ENCODE data around the gene LRP10. TPM values are rescaled to one million over a fixed set of nuclear protein-coding genes. Genes with fewer than 3 reads are reported as not detected.
"Not testable (repeated sequence)": the region's sequence is repeated elsewhere in the genome, so short reads cannot be mapped to it uniquely, and the experiment has no call there.

Gene LRP10
- total RNA-seq, 1 donor from 2014 or later: 59.9 TPM

DNA sequence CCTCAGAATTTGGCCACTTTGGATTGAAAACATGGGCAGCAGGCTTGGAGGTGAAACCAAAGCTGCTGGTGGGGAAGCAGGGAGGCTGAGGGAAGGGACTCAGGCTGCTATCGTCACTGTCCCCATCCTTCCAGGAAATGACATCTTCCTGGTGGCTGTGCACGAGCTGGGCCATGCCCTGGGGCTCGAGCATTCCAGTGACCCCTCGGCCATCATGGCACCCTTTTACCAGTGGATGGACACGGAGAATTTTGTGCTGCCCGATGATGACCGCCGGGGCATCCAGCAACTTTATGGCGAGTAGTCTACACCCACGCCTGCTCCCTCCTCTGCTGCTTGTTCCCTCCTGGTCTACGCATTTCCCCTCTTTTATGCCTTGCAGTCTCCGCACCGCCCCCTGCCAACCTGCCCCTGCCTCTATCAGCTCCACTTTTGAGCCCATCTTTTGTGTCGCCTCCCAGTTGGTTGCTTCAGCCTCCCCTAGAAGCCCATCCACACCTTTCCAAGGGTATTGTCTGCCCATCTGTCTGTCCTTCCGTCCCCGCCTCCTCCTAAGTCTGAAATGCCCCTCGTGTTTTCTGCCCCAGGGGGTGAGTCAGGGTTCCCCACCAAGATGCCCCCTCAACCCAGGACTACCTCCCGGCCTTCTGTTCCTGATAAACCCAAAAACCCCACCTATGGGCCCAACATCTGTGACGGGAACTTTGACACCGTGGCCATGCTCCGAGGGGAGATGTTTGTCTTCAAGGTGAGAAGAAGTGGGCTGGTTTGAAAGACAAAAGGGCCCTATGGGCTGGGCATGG is 28.2 kb upstream of the LRP10 start:
- no peak for DNase-seq (ENCODE audit: low read depth, low spot score)

DNA sequence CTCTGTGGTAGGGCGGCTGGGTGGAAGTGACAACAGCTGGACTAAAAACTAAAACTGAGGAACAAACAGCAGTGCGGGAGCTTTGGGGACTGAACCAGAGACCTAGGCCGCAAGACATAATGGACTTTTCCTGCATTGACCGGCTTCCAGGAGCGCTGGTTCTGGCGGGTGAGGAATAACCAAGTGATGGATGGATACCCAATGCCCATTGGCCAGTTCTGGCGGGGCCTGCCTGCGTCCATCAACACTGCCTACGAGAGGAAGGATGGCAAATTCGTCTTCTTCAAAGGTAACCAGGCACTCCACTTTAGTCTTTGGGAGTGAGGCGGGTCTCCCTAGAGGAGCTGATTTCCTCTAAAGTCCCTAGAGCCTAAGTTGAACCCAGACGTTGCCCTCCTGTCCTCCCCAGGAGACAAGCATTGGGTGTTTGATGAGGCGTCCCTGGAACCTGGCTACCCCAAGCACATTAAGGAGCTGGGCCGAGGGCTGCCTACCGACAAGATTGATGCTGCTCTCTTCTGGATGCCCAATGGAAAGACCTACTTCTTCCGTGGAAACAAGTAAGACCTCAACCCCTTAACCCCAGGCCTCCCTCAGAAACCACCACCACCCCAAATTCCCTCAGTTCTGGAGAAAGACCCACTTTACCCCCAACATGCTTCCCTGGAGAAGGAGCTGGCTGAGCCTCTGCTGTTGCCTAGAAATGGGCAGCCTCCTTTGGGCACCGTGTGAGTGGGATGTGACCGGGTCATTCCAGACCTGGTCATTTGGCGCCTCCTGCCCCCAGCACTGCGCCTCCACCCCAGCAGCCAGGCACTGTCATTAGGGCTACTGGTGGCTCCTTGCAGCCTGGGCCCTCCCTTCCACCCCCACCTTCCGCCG is 27.1 kb upstream of the LRP10 start:
- no peak for DNase-seq (ENCODE audit: low read depth, low spot score)

DNA sequence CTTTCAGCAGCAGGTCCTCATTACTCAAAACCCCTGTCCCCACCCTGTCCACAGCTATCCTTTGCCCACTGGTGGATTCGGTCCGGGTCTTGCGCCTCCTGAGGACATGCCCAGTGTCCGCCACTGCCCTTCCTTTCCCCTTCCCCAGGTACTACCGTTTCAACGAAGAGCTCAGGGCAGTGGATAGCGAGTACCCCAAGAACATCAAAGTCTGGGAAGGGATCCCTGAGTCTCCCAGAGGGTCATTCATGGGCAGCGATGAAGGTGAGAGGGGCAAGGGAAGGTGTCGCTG is 26.5 kb upstream of the LRP10 start:
- DNase-seq (ENCODE audit: low read depth, low spot score): no peak

- no peak for DNase-seq (ENCODE audit: low read depth, low spot score)
These were observed 25.5 kb upstream of the LRP10 start for GRCh38 chr14:22845821-22846625.

DNA sequence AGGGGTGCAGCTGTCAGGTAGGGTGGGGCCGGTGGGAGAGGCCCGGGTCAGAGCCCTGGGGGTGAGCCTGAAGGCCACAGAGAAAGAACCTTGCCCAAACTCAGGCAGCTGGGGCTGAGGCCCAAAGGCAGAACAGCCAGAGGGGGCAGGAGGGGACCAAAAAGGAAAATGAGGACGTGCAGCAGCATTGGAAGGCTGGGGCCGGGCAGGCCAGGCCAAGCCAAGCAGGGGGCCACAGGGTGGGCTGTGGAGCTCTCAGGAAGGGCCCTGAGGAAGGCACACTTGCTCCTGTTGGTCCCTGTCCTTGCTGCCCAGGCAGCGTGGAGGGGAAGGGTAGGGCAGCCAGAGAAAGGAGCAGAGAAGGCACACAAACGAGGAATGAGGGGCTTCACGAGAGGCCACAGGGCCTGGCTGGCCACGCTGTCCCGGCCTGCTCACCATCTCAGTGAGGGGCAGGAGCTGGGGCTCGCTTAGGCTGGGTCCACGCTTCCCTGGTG is 24.7 kb upstream of the LRP10 start:
- DNase-seq (ENCODE audit: low read depth, low spot score): no peak

DNA sequence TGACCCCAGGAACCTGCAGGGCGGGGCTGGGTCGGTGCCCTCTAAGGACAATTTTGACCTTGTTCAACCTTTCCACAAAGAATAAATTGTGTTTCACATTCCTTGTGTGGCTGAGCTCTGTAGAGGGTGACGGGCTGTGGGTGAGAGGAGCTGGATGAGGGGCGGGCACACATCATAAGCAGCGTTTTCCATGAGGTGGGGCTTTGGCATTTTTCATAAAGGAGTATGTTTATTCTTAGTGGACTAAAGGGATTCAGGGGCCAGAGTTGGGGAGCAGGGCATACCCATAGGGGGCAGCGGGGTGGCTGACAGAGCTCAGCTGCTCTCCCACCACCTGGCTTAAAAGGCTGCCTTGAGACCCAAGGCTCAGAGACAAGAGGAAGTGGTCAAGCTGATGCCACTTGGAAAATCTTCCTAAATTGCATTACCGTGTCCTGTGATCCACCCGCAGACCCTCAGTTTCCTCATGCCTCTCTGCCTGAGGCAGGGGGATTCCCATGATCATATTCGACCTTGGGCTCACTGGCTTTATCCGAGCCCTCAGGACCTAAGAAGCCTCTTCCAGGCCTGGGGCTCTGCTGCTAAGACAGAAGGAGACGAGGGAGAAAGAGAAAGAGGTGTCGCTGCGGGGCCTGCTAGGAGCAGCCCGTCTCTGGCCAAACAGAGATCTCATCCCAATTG is 23.7 kb upstream of the LRP10 start:
- DNase-seq (ENCODE audit: low read depth, low spot score): no peak

GRCh38 chr14:22848351-22849164 is 23.0 kb upstream of the LRP10 start:
- peak; percentile 66 for DNase-seq (ENCODE audit: low read depth, low spot score)

GRCh38 chr14:22849212-22849819 is 22.2 kb upstream of the LRP10 start:
- DNase-seq (ENCODE audit: low read depth, low spot score): no peak

- peak; percentile 78 for DNase-seq (ENCODE audit: low read depth, low spot score)
These were observed 20.4 kb upstream of the LRP10 start for GRCh38 chr14:22850944-22851764.

DNA sequence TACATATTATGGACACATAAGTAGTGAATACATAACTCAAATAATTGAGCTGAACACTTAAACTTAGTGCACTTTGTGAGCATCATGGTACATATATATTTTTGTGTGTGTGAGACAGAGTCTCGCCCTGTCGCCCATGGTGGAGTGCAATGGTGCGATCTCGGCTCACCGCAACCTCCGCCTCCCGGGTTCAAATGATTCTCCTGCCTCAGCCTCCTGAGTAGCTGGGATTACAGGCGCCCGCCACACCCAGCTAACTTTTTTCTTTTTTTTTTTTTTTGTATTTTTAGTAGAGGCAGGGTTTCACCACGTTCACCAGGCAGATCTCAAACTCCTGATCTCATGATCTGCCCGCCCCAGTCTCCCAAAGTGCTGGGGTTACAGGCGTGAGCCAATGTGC is 19.4 kb upstream of the LRP10 start:
- not testable (repeated sequence) for DNase-seq (ENCODE audit: low read depth, low spot score)

DNA sequence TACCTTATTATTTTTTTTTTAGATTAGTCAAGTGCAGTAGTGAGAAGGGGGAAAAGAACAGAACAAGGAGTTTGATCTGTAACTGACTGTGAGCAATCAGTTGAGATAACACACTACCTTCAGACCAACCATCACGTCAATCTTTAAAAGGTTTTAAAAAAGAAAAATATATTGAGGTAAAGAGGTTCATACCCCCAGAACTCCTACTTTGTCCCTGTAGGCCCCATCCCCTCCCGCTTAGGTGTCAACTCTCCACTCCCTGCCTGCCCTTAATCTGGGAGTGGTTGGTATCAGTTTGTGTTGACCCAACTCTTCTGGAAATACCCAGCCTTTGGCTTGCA is 19.0 kb upstream of the LRP10 start:
- DNase-seq (ENCODE audit: low read depth, low spot score): no peak

DNA sequence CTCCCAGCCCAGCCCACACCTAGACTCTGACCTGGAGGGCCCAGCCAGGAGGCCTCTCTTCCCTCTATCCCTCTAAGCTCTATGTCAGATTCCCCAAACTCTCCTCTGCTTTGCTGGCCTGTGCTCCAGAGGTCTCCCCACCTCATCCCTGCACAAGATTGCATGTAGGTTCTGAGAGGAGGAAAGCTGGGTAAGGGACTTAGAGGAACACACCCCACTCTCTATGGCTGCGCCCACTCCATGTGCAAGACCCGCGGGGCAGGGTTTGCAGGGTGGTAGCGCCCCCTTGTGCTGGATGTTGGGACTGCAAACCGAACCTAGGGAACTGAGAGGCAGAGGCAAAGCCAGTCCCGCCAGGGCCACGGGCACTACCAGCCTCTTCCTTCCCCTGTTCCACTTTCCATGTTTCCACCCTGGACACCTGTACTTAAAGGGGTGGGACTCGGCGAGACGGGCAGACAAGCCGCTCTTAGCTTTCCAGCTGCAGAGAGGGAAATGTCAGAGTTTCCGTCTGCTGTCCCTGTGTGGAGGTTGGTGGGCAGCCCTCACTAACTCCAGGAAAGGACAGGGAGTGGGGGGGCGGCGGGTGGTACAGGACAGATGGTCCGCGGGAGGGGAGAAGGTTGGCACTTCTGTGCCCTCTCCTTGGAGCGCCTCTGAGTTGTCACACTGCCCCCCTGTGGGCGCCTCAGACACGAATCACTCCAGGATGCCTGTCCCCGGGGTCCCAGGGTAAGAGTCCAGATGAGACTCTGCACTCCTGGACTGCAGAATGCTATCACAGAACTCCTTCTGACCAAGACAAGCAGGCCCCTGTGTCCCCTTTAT is 18.4 kb upstream of the LRP10 start:
- DNase-seq (ENCODE audit: low read depth, low spot score): peak; percentile 47

- not testable (repeated sequence) for DNase-seq (ENCODE audit: low read depth, low spot score)
These were observed 17.2 kb upstream of the LRP10 start for GRCh38 chr14:22854296-22854695.

DNA sequence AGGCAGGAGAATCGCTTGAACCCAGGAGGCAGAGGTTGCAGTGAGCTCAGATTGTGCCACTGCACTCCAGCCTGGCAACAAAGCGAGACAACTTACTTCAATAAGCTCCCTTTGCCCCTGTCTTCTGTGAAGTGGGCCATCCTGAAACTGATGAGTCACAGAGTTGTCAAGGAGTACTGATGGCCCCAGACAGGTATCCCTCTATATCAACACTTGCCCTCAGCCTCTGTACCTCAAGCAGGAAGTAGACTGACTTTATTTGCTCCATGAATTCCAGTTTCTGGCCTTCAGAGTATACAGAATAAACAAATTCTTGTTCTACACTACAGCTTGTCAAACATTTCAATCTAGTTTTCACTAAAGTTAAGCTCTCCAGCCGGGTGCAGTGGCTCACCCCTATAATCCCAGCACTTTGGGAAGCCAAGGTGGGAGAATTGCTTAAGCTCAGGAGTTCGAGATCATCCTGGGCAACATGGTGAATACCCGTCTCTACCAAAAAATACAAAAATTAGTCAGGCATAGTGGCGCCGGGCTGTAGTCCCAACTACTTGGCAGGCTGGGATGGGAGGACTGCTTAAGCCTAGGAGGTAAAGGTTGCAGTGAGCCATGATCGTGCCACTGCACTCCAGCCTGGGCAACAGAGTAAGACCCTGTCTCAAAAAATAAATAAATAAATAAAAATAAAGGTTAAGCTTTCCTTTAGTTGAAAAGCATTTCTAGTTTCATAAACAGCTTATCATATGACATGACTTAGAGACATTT is 16.4 kb upstream of the LRP10 start:
- DNase-seq (ENCODE audit: low read depth, low spot score): no peak

DNA sequence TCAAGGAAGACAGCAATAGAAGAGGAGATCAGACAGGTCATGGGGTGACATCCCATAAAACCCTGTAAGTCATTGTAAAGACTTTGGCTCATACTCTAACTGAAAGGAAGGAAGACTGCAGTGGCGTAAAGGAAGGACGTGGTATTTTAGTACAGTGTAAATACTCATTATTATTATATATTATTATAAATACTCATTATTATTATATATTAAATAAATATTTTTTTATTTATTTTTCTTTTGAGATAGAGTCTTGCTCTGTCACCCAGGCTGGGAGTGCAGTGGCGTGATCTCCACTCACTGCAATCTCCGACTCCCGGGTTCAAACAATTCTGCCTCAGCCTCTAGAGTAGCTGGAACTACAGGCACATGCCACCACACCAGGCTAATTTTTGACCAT is 15.1 kb upstream of the LRP10 start:
- no peak for DNase-seq (ENCODE audit: low read depth, low spot score)

GRCh38 chr14:22860377-22860776 is 11.2 kb upstream of the LRP10 start:
- DNase-seq (ENCODE audit: low read depth, low spot score): not testable (repeated sequence)

DNA sequence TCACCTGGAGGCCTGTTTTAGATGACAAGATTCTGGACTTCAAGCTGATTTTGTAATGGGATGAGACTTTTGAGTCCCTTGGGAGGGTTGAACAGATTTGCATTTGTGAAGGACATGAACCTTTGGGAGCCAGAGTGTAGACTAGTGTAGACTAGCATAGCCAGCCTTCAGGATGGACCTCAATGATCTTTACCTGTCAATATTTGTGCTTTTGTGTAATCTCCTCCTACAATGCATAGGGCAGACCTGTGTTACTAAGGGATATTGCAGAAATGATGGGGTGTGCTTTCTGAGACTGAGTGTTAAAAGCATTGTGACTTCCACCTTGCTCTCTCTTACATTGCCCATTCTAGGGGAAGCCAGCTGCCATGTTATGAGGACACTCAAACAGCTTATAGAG is 9.9 kb upstream of the LRP10 start:
- DNase-seq (ENCODE audit: low read depth, low spot score): no peak
